Measurements from ENCODE around the gene ZNF213.

The ZNF213 gene

GRCh38 chr16:3158510-3159314 lies 23.9 kb downstream of the ZNF213 start:
- no peak for TF ChIP-seq CTCF (IDR thresholded peaks at IDR 0.05; ENCODE audit: low read length)
- TF ChIP-seq EZH2 (IDR thresholded peaks at IDR 0.05; ENCODE audit: borderline replicate concordance, low read length): no peak
- Histone ChIP-seq H2AFZ (ENCODE audit: low read length) (no peak overlapping the region), H3K4me2 (ENCODE audit: low read length) (peak overlapping the region; percentile 76), H3K9me2 (ENCODE audit: low read depth, low read length) (no peaks in the 10 kb centered on the region), H3K4me3 (ENCODE audit: low read depth, low read length, poor library complexity, severe bottlenecking) (peak overlapping the region; percentile 81), H3K79me2 (ENCODE audit: insufficient read depth, low read length) (no peaks in the 10 kb centered on the region), H3K9ac (ENCODE audit: low read length) (peak overlapping the region; percentile 66), H3K4me1 (ENCODE audit: insufficient read depth, low read length, severe bottlenecking) (peaks cover 28% of the 10 kb centered on the region), H3F3A (ENCODE audit: insufficient read depth, low read length) (peaks cover 8% of the 10 kb centered on the region; the same call in 1 of the 2 replicates), H3K36me3 (ENCODE audit: insufficient read depth, low read length) (no peaks in the 10 kb centered on the region), H3K27me3 (ENCODE audit: insufficient read depth, low read length) (no peaks in the 10 kb centered on the region), H3K27ac (ENCODE audit: low read depth, low read length, poor library complexity, severe bottlenecking) (no peak overlapping the region), H4K20me1 (ENCODE audit: insufficient read depth, low read length) (no peaks in the 10 kb centered on the region), H3K9me3 (ENCODE audit: low read length) (no peaks in the 10 kb centered on the region)

- no peaks in the 10 kb centered on the region for H3K9me3 ChIP-seq (ENCODE audit: low read length)
- no peaks in the 10 kb centered on the region for H3K9me2 ChIP-seq (ENCODE audit: low read depth, low read length)
- H4K20me1 ChIP-seq (ENCODE audit: insufficient read depth, low read length): no peaks in the 10 kb centered on the region
- H3K36me3 ChIP-seq (ENCODE audit: insufficient read depth, low read length): no peaks in the 10 kb centered on the region
- peak overlapping the region; percentile 44; the same call in 1 of the 2 replicates for H3K4me2 ChIP-seq (ENCODE audit: low read length)
- H3K4me3 ChIP-seq (ENCODE audit: low read depth, low read length, poor library complexity, severe bottlenecking): peak overlapping the region; percentile 40
- H3K4me1 ChIP-seq (ENCODE audit: insufficient read depth, low read length, severe bottlenecking): peaks cover 35% of the 10 kb centered on the region
- no peaks in the 10 kb centered on the region; the same call in 1 of the 2 replicates for H3F3A ChIP-seq (ENCODE audit: insufficient read depth, low read length)
- no peaks in the 10 kb centered on the region for H3K27me3 ChIP-seq (ENCODE audit: insufficient read depth, low read length)
- no peaks in the 10 kb centered on the region for H3K79me2 ChIP-seq (ENCODE audit: insufficient read depth, low read length)
- no peak overlapping the region for H2AFZ ChIP-seq (ENCODE audit: low read length)
- TF ChIP-seq CTCF (IDR thresholded peaks at IDR 0.05; ENCODE audit: low read length) (no peak), EZH2 (IDR thresholded peaks at IDR 0.05; ENCODE audit: borderline replicate concordance, low read length) (no peak)
- no peak overlapping the region for H3K27ac ChIP-seq (ENCODE audit: low read depth, low read length, poor library complexity, severe bottlenecking)
- H3K9ac ChIP-seq (ENCODE audit: low read length): no peak overlapping the region
These were observed 26.6 kb downstream of the ZNF213 start for GRCh38 chr16:3161235-3162018.

- no peak overlapping the region for H3K9ac ChIP-seq (ENCODE audit: low read length)
- H2AFZ ChIP-seq (ENCODE audit: low read length): no peak overlapping the region
- no peaks in the 10 kb centered on the region for H4K20me1 ChIP-seq (ENCODE audit: insufficient read depth, low read length)
- H3K36me3 ChIP-seq (ENCODE audit: insufficient read depth, low read length): no peaks in the 10 kb centered on the region
- no peaks in the 10 kb centered on the region; the same call in 1 of the 2 replicates for H3F3A ChIP-seq (ENCODE audit: insufficient read depth, low read length)
- H3K79me2 ChIP-seq (ENCODE audit: insufficient read depth, low read length): no peaks in the 10 kb centered on the region
- no peaks in the 10 kb centered on the region for H3K9me3 ChIP-seq (ENCODE audit: low read length)
- H3K9me2 ChIP-seq (ENCODE audit: low read depth, low read length): no peaks in the 10 kb centered on the region
- peaks cover 20% of the 10 kb centered on the region for H3K4me1 ChIP-seq (ENCODE audit: insufficient read depth, low read length, severe bottlenecking)
- H3K27ac ChIP-seq (ENCODE audit: low read depth, low read length, poor library complexity, severe bottlenecking): no peak overlapping the region
- no peak overlapping the region for H3K4me2 ChIP-seq (ENCODE audit: low read length)
- no peak overlapping the region for H3K4me3 ChIP-seq (ENCODE audit: low read depth, low read length, poor library complexity, severe bottlenecking)
- TF ChIP-seq CTCF (IDR thresholded peaks at IDR 0.05; ENCODE audit: low read length): no peak
- TF ChIP-seq EZH2 (IDR thresholded peaks at IDR 0.05; ENCODE audit: borderline replicate concordance, low read length): no peak
- peaks cover 6% of the 10 kb centered on the region; the same call in 1 of the 2 replicates for H3K27me3 ChIP-seq (ENCODE audit: insufficient read depth, low read length)
These were observed 29.5 kb downstream of the ZNF213 start for GRCh38 chr16:3164121-3164991.

Measured in OCI-LY1 (cell line).